ENCODE results near the gene KLK1. TPM values are rescaled to one million over a fixed set of nuclear protein-coding genes. Genes with fewer than 3 reads are reported as not detected.

KLK1 gene
- total and polyA plus RNA-seq, 2 of the 13 experiments (the other 11 are each of a cell fraction or from before 2014, with no cell fraction given) = not detected

DNA sequence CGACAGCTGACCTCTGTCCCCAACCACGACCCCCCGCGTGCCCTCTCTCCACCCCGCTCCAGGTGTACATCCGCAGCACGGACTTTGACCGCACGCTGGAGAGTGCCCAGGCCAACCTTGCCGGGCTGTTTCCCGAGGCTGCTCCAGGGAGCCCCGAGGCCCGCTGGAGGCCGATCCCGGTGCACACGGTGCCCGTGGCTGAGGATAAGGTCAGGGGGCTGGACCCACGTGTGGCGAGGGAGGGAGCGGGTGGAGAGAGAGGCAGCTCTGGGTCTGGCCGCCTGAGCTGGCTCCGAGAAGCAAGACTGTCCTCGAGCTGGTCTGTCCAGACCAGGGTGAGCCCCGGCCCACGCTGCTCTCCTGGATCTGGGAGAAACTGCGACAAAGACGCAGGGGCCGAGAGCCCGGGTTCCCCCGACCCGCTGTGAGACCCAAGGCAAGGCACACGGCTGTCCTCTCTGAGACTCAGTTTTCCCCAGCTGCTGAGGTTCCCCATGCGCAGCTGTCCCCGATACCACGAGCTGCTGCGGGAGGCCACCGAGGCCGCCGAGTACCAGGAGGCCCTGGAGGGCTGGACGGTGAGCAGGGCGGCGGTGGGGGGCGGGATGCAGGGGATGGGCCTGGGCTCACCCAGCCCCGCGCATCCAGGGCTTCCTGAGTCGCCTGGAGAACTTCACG lies 31.9 kb downstream of the KLK1 start (continued):
- TF ChIP-seq, protein P1, sequence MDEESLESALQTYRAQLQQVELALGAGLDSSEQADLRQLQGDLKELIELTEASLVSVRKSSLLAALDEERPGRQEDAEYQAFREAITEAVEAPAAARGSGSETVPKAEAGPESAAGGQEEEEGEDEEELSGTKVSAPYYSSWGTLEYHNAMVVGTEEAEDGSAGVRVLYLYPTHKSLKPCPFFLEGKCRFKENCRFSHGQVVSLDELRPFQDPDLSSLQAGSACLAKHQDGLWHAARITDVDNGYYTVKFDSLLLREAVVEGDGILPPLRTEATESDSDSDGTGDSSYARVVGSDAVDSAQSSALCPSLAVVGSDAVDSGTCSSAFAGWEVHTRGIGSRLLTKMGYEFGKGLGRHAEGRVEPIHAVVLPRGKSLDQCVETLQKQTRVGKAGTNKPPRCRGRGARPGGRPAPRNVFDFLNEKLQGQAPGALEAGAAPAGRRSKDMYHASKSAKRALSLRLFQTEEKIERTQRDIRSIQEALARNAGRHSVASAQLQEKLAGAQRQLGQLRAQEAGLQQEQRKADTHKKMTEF (CRISPR knock-in tag; IDR thresholded peaks at IDR 0.05) = no peak
- TF ChIP-seq REPIN1 (CRISPR knock-in tag; IDR thresholded peaks at IDR 0.05; ENCODE audit: borderline replicate concordance, low read depth) (no peak), SMYD3 (CRISPR knock-in tag; IDR thresholded peaks at IDR 0.05) (no peak), ZNF562 (CRISPR knock-in tag; IDR thresholded peaks at IDR 0.05; ENCODE audit: borderline replicate concordance) (no peak), TAF15 (IDR thresholded peaks at IDR 0.05; ENCODE audit: low read depth, low read length, poor library complexity, severe bottlenecking) (no peak), CHCHD3 (CRISPR knock-in tag; IDR thresholded peaks at IDR 0.05) (no peak), HES4 (CRISPR knock-in tag; IDR thresholded peaks at IDR 0.05; ENCODE audit: borderline replicate concordance) (no peak), AKAP8 (CRISPR knock-in tag; IDR thresholded peaks at IDR 0.05) (no peak), MED1 (CRISPR knock-in tag; IDR thresholded peaks at IDR 0.05) (no peak), GABPB1 (CRISPR knock-in tag; IDR thresholded peaks at IDR 0.05) (peak; percentile 35; the same call in 1 of the 2 replicates), KDM4B (CRISPR knock-in tag; IDR thresholded peaks at IDR 0.05) (no peak), TARDBP (CRISPR knock-in tag; IDR thresholded peaks at IDR 0.05) (no peak), ZNF644 (CRISPR knock-in tag; IDR thresholded peaks at IDR 0.05; ENCODE audit: low read depth) (peak; percentile 21; the same call in 1 of the 2 replicates), ZNF546 (CRISPR knock-in tag; conservative IDR thresholded peaks at IDR 0.05) (no peak), MEIS1 (CRISPR knock-in tag; IDR thresholded peaks at IDR 0.05; ENCODE audit: borderline replicate concordance) (no peak), ETV5 (CRISPR knock-in tag; IDR thresholded peaks at IDR 0.05; ENCODE audit: borderline replicate concordance) (no peak), NONO (IDR thresholded peaks at IDR 0.05) (no peak), NONO (CRISPR knock-in tag; conservative IDR thresholded peaks at IDR 0.05) (peak; percentile 43; the same call in 1 of the 2 replicates), ZBTB1 (CRISPR knock-in tag; IDR thresholded peaks at IDR 0.05; ENCODE audit: borderline replicate concordance) (no peak)
- TF ChIP-seq, protein P2, sequence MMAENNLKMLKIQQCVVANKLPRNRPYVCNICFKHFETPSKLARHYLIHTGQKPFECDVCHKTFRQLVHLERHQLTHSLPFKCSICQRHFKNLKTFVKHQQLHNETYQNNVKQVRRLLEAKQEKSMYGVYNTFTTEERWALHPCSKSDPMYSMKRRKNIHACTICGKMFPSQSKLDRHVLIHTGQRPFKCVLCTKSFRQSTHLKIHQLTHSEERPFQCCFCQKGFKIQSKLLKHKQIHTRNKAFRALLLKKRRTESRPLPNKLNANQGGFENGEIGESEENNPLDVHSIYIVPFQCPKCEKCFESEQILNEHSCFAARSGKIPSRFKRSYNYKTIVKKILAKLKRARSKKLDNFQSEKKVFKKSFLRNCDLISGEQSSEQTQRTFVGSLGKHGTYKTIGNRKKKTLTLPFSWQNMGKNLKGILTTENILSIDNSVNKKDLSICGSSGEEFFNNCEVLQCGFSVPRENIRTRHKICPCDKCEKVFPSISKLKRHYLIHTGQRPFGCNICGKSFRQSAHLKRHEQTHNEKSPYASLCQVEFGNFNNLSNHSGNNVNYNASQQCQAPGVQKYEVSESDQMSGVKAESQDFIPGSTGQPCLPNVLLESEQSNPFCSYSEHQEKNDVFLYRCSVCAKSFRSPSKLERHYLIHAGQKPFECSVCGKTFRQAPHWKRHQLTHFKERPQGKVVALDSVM (CRISPR knock-in tag; IDR thresholded peaks at IDR 0.05) = peak; percentile 56; the same call in 1 of the 2 replicates
- TF ChIP-seq, protein P3, sequence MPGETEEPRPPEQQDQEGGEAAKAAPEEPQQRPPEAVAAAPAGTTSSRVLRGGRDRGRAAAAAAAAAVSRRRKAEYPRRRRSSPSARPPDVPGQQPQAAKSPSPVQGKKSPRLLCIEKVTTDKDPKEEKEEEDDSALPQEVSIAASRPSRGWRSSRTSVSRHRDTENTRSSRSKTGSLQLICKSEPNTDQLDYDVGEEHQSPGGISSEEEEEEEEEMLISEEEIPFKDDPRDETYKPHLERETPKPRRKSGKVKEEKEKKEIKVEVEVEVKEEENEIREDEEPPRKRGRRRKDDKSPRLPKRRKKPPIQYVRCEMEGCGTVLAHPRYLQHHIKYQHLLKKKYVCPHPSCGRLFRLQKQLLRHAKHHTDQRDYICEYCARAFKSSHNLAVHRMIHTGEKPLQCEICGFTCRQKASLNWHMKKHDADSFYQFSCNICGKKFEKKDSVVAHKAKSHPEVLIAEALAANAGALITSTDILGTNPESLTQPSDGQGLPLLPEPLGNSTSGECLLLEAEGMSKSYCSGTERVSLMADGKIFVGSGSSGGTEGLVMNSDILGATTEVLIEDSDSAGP (CRISPR knock-in tag; IDR thresholded peaks at IDR 0.05; ENCODE audit: borderline replicate concordance) = peak; percentile 49; the same call in 1 of the 2 replicates
- TF ChIP-seq, protein P4, sequence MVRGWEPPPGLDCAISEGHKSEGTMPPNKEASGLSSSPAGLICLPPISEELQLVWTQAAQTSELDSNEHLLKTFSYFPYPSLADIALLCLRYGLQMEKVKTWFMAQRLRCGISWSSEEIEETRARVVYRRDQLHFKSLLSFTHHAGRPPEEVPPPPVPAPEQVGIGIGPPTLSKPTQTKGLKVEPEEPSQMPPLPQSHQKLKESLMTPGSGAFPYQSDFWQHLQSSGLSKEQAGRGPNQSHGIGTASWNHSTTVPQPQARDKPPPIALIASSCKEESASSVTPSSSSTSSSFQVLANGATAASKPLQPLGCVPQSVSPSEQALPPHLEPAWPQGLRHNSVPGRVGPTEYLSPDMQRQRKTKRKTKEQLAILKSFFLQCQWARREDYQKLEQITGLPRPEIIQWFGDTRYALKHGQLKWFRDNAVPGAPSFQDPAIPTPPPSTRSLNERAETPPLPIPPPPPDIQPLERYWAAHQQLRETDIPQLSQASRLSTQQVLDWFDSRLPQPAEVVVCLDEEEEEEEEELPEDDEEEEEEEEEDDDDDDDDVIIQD (CRISPR knock-in tag; IDR thresholded peaks at IDR 0.05; ENCODE audit: low read depth) = no peak

Data from HepG2 (cell line).